Prostate gland (tissue), 2 donors: ENCODE measurements around the gene REV3L. TPM values are rescaled to one million over a fixed set of nuclear protein-coding genes. Genes with fewer than 3 reads are reported as not detected.

Experiments
- DNase-seq: peaks from one replicate; pipeline ENCODE4 v3.0.0-alpha.2; 2019; ENCODE audit warnings: low spot score
- H3K27ac ChIP-seq, 2 donors: fragments of 200-600 bp; sonication (generic); 2 replicates each; pipeline ENCODE4 v1.5.1; 2017 to 2019
- H3K27me3 ChIP-seq: fragments of 200-600 bp; sonication (generic); replicated peaks from 2 replicates; pipeline ENCODE4 v1.5.1; 2019; ENCODE audit not compliant: insufficient read depth
- H3K36me3 ChIP-seq, 2 donors: fragments of 200-600 bp; sonication (generic); 1 replicate in 1 of 2; 2 replicates in 1 of 2; pipeline versions ENCODE4 v1.5.1 to v1.8.1; 2017 to 2019
- H3K4me1 ChIP-seq: fragments of 200-600 bp; sonication (generic); replicated peaks from 2 replicates; pipeline ENCODE4 v1.5.1; 2019
- H3K4me3 ChIP-seq, 2 donors: fragments of 200-600 bp; sonication (generic); 2 replicates each; pipeline ENCODE4 v1.5.1; 2017 to 2019
- H3K9me3 ChIP-seq: fragments of 200-600 bp; sonication (generic); 2 replicates; pipeline ENCODE4 v1.5.1; 2017
- POLR2A ChIP-seq: fragments of 450-650 bp; IDR thresholded peaks from one replicate; pipeline ENCODE4 v1.6.1; 2016; ENCODE audit warnings: antibody characterized with exemption, mild to moderate bottlenecking
- POLR2AphosphoS5 ChIP-seq: sonication (generic); formaldehyde crosslinking; IDR thresholded peaks from one replicate; pipeline ENCODE4 v1.6.1; 2017; ENCODE audit warnings: antibody characterized with exemption
- WGBS: methylation state at CpG from one replicate; pipeline ENCODE4 v1.1.5; 2018; 5-methylcytosine and 5-hydroxymethylcytosine counted together
- intact Hi-C: fragments of 100-400 bp; cut with DNase I; formaldehyde crosslinking; loops from one replicate; pipeline ENCODE4 v1.14.2; 2022
- total RNA-seq, 2 donors: library from RNA; depleted of rRNA; stranded (reverse); fragments of >200 nt; gene quantifications; one replicate each; pipeline ENCODE4 v1.1.0, GENCODE V29; 2016
- TF ChIP-seq, protein P1 (sequence below), 4 experiments: fragments of 200-600 bp in 2 of 4; fragments of 450-650 bp in 2 of 4; sonication (generic) in 2 of 4; IDR thresholded peaks; 1 replicate in 3 of 4; 2 replicates in 1 of 4; pipeline ENCODE4 v1.5.1; 2016 to 2019; ENCODE audit warnings: antibody characterized with exemption in 4 of 4, mild to moderate bottlenecking in 2 of 4, moderate library complexity in 2 of 4

Gene REV3L
- total RNA-seq, 2 donors from 2014 or later = 20.0 to 44.2 TPM

DNA sequence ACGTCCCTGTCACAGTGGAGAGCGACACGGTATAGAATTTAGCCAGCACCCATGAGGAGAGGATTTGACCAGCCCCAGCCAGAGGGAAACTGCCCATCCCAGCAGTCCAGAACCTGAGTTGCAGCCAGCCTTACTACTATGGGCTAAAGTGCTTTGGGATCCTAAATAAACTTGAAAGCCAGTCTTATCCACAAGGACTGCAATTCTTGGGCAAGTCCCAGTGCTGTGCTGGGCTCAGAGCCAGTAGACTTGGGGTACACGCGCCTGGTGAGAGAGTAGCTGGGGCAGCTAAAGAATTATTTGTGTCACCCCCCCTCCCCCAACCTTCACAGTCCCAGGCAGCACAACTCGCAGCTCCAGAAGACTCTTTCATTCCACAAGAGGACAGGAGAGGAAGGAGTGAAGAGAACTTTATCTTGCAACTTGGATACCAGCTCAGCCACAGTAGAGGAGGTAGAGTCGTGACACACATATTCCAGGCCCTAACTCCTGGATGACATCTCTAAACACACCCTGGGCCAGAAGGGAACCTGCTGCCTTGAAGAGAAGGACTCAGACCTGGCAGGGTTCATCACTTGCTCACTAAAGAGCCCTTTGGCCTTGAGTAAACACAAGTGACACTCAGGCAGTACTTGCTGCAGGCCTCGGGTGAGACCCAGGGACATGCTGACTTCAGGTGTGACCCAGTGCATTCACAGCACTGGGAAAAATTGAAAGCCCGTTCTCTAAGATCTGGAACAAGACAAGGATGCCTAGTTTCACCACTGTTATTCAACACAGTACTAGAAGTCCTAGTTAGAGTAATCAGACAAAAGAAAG lies 100.3 kb downstream of the REV3L start:
- Histone ChIP-seq H3K36me3 (peaks cover 0 to 3% of the 10 kb centered on the region in 2 donors), H3K4me3 (no peak overlapping the region), H3K9me3 (no peaks in the 10 kb centered on the region), H3K27ac (no peak overlapping the region), H3K27me3 (no peaks in the 10 kb centered on the region), H3K4me1 (no peaks in the 10 kb centered on the region)
- intact Hi-C loops = no loop called here
- DNase-seq = no peak
- TF ChIP-seq POLR2A (no peak), POLR2AphosphoS5 (no peak)
- TF ChIP-seq, protein P1, sequence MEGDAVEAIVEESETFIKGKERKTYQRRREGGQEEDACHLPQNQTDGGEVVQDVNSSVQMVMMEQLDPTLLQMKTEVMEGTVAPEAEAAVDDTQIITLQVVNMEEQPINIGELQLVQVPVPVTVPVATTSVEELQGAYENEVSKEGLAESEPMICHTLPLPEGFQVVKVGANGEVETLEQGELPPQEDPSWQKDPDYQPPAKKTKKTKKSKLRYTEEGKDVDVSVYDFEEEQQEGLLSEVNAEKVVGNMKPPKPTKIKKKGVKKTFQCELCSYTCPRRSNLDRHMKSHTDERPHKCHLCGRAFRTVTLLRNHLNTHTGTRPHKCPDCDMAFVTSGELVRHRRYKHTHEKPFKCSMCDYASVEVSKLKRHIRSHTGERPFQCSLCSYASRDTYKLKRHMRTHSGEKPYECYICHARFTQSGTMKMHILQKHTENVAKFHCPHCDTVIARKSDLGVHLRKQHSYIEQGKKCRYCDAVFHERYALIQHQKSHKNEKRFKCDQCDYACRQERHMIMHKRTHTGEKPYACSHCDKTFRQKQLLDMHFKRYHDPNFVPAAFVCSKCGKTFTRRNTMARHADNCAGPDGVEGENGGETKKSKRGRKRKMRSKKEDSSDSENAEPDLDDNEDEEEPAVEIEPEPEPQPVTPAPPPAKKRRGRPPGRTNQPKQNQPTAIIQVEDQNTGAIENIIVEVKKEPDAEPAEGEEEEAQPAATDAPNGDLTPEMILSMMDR (IDR thresholded peaks at IDR 0.05) = no peak
- 77% methylated on average over 9 of the region's 9 CpGs for WGBS

DNA sequence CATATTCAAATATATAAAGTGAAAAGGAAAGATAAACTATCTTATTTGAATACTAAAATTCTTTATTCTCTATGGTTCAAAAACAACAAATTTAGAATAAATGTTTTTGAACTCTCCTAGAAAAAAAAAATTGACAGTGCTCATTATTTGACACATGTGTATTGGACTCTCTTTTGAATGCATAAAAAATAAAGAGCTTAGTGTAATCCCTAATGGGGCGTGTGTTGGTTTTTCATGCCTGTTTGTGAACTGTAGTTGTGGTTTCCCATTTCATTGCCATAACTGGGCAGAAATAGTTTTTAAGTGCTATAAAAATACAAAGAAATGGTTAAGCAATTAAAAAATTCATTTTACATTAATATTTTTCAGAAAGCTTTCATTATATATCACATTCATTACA lies 101.3 kb downstream of the REV3L start:
- WGBS = 94% methylated on average over 1 of the region's 1 CpG
- Histone ChIP-seq H3K36me3 (peaks cover 0 to 3% of the 10 kb centered on the region in 2 donors), H3K4me1 (no peaks in the 10 kb centered on the region), H3K9me3 (no peaks in the 10 kb centered on the region), H3K4me3 (no peak overlapping the region), H3K27me3 (no peaks in the 10 kb centered on the region), H3K27ac (no peak overlapping the region)
- intact Hi-C loops = no loop called here
- DNase-seq = no peak
- TF ChIP-seq, protein P1 (IDR thresholded peaks at IDR 0.05) = no peak

DNA sequence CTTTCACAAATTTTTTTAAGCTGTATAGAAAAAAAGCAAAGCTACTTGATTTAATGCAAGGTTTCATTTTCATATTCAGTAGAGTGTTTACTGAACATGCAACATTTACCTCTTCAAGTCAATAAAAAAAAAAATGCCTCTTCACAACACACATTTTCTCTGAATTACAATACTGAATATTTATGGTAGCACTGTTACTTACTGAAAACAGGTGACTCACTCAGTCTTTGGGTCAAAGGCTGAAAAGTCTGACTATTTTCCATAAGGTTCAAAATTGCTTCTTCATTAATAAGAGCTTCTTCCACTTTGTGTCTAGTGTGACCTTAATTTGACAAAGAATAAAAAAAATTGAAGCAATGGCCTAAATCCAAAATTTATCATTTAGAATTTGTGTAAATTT lies 101.9 kb downstream of the REV3L start:
- no peaks in the 10 kb centered on the region for H3K9me3 ChIP-seq
- no peaks in the 10 kb centered on the region for H3K27me3 ChIP-seq
- intact Hi-C loops = no loop called here
- peaks cover 0 to 3% of the 10 kb centered on the region in 2 donors for H3K36me3 ChIP-seq
- no peak overlapping the region for H3K4me3 ChIP-seq
- no peak overlapping the region for H3K27ac ChIP-seq
- no peaks in the 10 kb centered on the region for H3K4me1 ChIP-seq
- TF ChIP-seq POLR2A (no peak), POLR2AphosphoS5 (no peak)
- TF ChIP-seq, protein P1 (IDR thresholded peaks at IDR 0.05) = no peak
- no peak for DNase-seq

DNA sequence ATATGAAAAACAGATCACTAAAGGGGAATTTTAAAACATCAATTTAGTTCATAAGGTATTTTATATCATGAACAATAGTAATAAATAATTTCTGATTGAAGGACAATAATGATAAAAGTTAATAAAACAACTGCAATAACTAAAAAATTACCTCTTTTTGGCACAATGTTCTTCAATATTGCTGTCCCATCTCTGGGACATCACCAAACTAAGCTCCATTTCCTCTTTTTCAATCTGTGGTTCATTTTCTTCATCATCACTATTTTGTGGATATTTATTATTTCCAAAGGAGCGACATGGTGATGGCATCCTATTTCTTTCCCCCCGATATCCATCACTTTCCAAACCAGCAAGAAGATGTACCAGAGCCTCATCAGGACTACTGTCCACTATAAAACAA lies 103.2 kb downstream of the REV3L start:
- no peaks in the 10 kb centered on the region for H3K27me3 ChIP-seq
- H3K27ac ChIP-seq = no peak overlapping the region
- H3K4me1 ChIP-seq = no peaks in the 10 kb centered on the region
- peaks cover 0 to 3% of the 10 kb centered on the region in 2 donors for H3K36me3 ChIP-seq
- H3K9me3 ChIP-seq = no peaks in the 10 kb centered on the region
- TF ChIP-seq, protein P1 (IDR thresholded peaks at IDR 0.05) = no peak
- intact Hi-C loops = no loop called here
- WGBS = 97% methylated on average over 2 of the region's 2 CpGs
- DNase-seq = no peak
- no peak overlapping the region for H3K4me3 ChIP-seq

DNA sequence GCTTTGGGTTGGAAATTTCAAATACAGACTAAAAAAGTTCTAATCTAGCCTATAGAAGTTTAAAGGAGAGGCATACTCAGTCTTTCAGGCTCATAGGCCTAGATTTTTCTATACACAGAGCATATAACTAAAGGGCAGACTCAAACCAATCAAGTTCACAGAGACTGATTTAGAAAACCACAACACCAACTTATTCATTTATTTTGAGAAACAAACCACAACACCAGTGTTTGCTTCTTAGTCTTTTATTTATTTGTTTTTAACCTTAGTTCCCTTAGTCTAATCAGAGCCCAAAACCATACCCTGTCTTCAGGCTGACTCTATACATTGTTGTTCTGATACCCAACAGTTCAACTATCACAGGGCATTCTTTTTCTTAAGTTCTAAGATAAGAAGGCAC lies 103.7 kb downstream of the REV3L start:
- Histone ChIP-seq H3K4me1 (no peaks in the 10 kb centered on the region), H3K27me3 (no peaks in the 10 kb centered on the region), H3K4me3 (no peak overlapping the region), H3K36me3 (peaks cover 0 to 3% of the 10 kb centered on the region in 2 donors), H3K9me3 (no peaks in the 10 kb centered on the region), H3K27ac (no peak overlapping the region)
- no peak for TF ChIP-seq POLR2AphosphoS5
- TF ChIP-seq POLR2A = no peak
- TF ChIP-seq, protein P1 (IDR thresholded peaks at IDR 0.05) = no peak
- no peak for DNase-seq
- intact Hi-C loops = no loop called here
